ENCODE measurements around the gene ASB16.

ASB16 gene

DNA sequence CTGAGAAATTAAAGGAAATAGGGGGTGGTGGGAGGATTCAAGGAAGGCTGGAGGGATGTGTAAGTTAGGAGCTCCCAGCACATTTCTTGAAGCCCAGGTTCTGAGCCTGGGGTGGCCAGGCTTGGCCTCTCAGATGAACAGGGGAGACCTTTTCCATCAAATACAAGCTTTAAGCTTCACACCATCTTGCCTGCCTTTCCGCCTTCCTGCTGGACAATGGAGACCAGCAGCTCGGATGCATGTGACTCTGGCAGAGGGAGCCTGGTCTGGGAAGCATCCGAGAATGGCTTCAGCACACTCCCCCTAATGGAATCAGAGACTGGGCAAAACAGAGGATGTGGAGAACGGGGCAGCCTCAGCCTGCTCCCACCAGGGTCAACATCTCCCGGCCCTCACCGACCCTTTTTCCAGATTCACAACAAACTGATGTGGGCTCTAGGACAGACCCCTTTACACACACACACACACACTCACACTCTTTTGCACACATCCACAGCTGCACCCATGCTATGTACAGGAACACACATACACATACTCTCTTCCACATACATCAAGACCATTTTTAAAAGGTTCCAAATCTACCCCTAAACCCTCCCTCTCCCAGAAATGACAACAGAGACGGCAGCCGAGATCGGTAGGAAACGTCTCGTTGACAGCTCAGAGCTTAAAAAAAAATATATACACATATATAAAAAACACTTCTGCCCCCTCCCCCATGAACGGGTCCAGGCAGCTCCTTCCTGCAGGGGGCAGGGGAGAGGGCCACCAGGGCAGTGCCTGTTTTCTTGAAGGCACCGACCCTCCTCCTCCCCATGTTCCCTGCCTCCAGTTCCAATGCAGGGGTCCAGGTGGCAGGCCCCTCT, 35.7 kb downstream of the ASB16 start:
- TF ChIP-seq, protein P1, sequence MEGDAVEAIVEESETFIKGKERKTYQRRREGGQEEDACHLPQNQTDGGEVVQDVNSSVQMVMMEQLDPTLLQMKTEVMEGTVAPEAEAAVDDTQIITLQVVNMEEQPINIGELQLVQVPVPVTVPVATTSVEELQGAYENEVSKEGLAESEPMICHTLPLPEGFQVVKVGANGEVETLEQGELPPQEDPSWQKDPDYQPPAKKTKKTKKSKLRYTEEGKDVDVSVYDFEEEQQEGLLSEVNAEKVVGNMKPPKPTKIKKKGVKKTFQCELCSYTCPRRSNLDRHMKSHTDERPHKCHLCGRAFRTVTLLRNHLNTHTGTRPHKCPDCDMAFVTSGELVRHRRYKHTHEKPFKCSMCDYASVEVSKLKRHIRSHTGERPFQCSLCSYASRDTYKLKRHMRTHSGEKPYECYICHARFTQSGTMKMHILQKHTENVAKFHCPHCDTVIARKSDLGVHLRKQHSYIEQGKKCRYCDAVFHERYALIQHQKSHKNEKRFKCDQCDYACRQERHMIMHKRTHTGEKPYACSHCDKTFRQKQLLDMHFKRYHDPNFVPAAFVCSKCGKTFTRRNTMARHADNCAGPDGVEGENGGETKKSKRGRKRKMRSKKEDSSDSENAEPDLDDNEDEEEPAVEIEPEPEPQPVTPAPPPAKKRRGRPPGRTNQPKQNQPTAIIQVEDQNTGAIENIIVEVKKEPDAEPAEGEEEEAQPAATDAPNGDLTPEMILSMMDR (IDR thresholded peaks at IDR 0.05; ENCODE audit: low read depth, low read length, missing control alignments), result peak; percentile 22
- no peak for DNase-seq (ENCODE audit: extremely low read depth, low read depth)
- no peak overlapping the region for H3K4me3 ChIP-seq (replicated peaks; ENCODE audit: low read depth, low read length)

GRCh38 chr17:44206825-44207155, 36.3 kb downstream of the ASB16 start:
- no peak for DNase-seq (ENCODE audit: extremely low read depth, low read depth)
- TF ChIP-seq, protein P1 (IDR thresholded peaks at IDR 0.05; ENCODE audit: low read depth, low read length, missing control alignments), result no peak
- H3K4me3 ChIP-seq (replicated peaks; ENCODE audit: low read depth, low read length), result no peak overlapping the region

- TF ChIP-seq, protein P1 (IDR thresholded peaks at IDR 0.05; ENCODE audit: low read depth, low read length, missing control alignments), result no peak
- H3K4me3 ChIP-seq (replicated peaks; ENCODE audit: low read depth, low read length), result no peak overlapping the region
- no peak for DNase-seq (ENCODE audit: extremely low read depth, low read depth)
These were observed 36.8 kb downstream of the ASB16 start for GRCh38 chr17:44207319-44207718.

DNA sequence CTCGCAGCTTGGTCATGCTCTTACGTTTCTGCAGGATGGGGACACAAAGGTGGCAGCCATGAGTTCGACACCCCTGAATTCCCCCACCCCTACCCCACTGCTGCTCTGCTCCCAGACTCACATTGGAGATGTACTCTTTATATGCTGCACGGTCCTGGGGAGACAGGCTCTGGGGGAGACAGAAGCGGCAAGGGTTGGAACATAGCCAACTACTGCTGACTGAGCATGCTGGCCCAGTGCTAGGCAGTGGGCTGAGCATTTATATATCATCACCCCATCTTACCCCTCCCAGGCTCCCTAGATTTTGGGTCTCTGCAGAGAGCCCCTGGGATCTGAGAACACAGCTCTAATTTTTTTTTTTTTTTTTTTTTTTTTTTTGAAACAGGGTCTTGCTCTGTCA, 37.2 kb downstream of the ASB16 start:
- no peak for DNase-seq (ENCODE audit: extremely low read depth, low read depth)
- TF ChIP-seq, protein P1 (IDR thresholded peaks at IDR 0.05; ENCODE audit: low read depth, low read length, missing control alignments), result no peak
- H3K4me3 ChIP-seq (replicated peaks; ENCODE audit: low read depth, low read length), result no peak overlapping the region

GRCh38 chr17:44209786-44210341, 39.4 kb downstream of the ASB16 start:
- no peak overlapping the region for H3K4me3 ChIP-seq (replicated peaks; ENCODE audit: low read depth, low read length)
- DNase-seq (ENCODE audit: extremely low read depth, low read depth), result no peak
- TF ChIP-seq, protein P1 (IDR thresholded peaks at IDR 0.05; ENCODE audit: low read depth, low read length, missing control alignments), result no peak

- no peak overlapping the region for H3K4me3 ChIP-seq (replicated peaks; ENCODE audit: low read depth, low read length)
- no peak for DNase-seq (ENCODE audit: extremely low read depth, low read depth)
These were observed 40.1 kb downstream of the ASB16 start for GRCh38 chr17:44210342-44211192.

More at GRCh38 chr17:44210342-44211192, 40.1 kb downstream of the ASB16 start:
- TF ChIP-seq, protein P1 (IDR thresholded peaks at IDR 0.05; ENCODE audit: low read depth, low read length, missing control alignments), result peak; percentile 95

Measured in HFF-Myc (cell line).